CD14-positive monocyte (primary cell): ENCODE measurements around the gene TRMT2A. TPM values are rescaled to one million over a fixed set of nuclear protein-coding genes. Genes with fewer than 3 reads are reported as not detected.

Experiments used
- DNase-seq, 3 donors: peaks; one replicate each; pipeline ENCODE4 v3.0.0-alpha.2; 2011 to 2022
- H2AFZ ChIP-seq: 2 replicates; pipeline ENCODE4 v1.6.0; 2012; ENCODE audit warnings: mild to moderate bottlenecking, low read depth, low read length, inconsistent platforms; ENCODE audit not compliant: insufficient read depth, poor library complexity, severe bottlenecking
- H3K27ac ChIP-seq, 2 donors: 1 replicate in 1 of 2; 2 replicates in 1 of 2; pipeline ENCODE4 v1.5.1; 2012 to 2013; ENCODE audit warnings: low read length in 2 of 2, control low read depth in 1 of 2, inconsistent platforms in 1 of 2, low read depth in 1 of 2, mild to moderate bottlenecking in 1 of 2
- H3K27me3 ChIP-seq, 2 donors: one replicate each; pipeline versions ENCODE4 v1.6.0 to v1.6.1; 2011 to 2013; ENCODE audit warnings: low read length in 2 of 2; ENCODE audit not compliant: control insufficient read depth in 2 of 2, insufficient read depth in 2 of 2
- H3K36me3 ChIP-seq, 2 donors: replicated peaks in 1 of 2; 1 replicate in 1 of 2; 2 replicates in 1 of 2; pipeline versions ENCODE4 v1.5.1 to v1.6.1; 2012 to 2013; ENCODE audit warnings: low read length in 2 of 2, control low read depth in 1 of 2, inconsistent platforms in 1 of 2, mild to moderate bottlenecking in 1 of 2; ENCODE audit not compliant: insufficient read depth in 2 of 2, control insufficient read depth in 1 of 2
- H3K4me1 ChIP-seq, 2 donors: 1 replicate in 1 of 2; 2 replicates in 1 of 2; pipeline versions ENCODE4 v1.5.1 to v1.6.1; 2012 to 2013; ENCODE audit warnings: low read length in 2 of 2, control low read depth in 1 of 2, inconsistent platforms in 1 of 2, mild to moderate bottlenecking in 1 of 2, moderate library complexity in 1 of 2; ENCODE audit not compliant: insufficient read depth in 2 of 2, control insufficient read depth in 1 of 2
- H3K4me2 ChIP-seq: replicated peaks from 2 replicates; pipeline ENCODE3; 2012; ENCODE audit warnings: low read length, moderate library complexity, mild to moderate bottlenecking; ENCODE audit not compliant: poor library complexity, severe bottlenecking; ENCODE audit errors: extremely low read depth
- H3K4me3 ChIP-seq, 3 experiments: fragments of 200-600 bp in 1 of 3; sonication (generic) in 1 of 3; replicated peaks in 1 of 3; 1 replicate in 2 of 3; 2 replicates in 1 of 3; pipeline ENCODE4 v1.5.1; 2011 to 2013; ENCODE audit warnings: low read length in 3 of 3, mild to moderate bottlenecking in 3 of 3, control low read depth in 2 of 3, low read depth in 2 of 3, inconsistent platforms in 1 of 3, moderate library complexity in 1 of 3
- H3K79me2 ChIP-seq: 2 replicates; pipeline ENCODE4 v1.6.0; 2012; ENCODE audit warnings: mild to moderate bottlenecking, control low read depth, inconsistent platforms, low read length, moderate library complexity; ENCODE audit not compliant: insufficient read depth
- H3K9ac ChIP-seq: 2 replicates; pipeline ENCODE4 v1.6.0; 2017; ENCODE audit warnings: low read length, mild to moderate bottlenecking; ENCODE audit not compliant: insufficient read depth, poor library complexity, severe bottlenecking
- H3K9me3 ChIP-seq, 2 donors: replicated peaks in 1 of 2; 1 replicate in 1 of 2; 2 replicates in 1 of 2; pipeline versions ENCODE4 v1.5.1 to v1.6.1; 2012 to 2013; ENCODE audit warnings: low read length in 2 of 2, control low read depth in 1 of 2; ENCODE audit not compliant: control insufficient read depth in 1 of 2, insufficient read depth in 1 of 2
- H4K20me1 ChIP-seq: 2 replicates; pipeline ENCODE4 v1.6.0; 2012; ENCODE audit warnings: mild to moderate bottlenecking, low read length, control low read depth, moderate library complexity; ENCODE audit not compliant: insufficient read depth
- H3K27ac Mint-ChIP-seq, 7 donors: one replicate each; pipeline ENCODE4 v1.8.0; 2020; ENCODE audit warnings: mild to moderate bottlenecking in 7 of 7, mixed read lengths in 7 of 7, moderate library complexity in 6 of 7, inconsistent platforms in 2 of 7
- H3K27me3 Mint-ChIP-seq, 3 donors: one replicate each; pipeline ENCODE4 v1.8.0; 2021 to 2022; ENCODE audit warnings: low read depth in 3 of 3, mild to moderate bottlenecking in 3 of 3, mixed read lengths in 3 of 3, moderate library complexity in 3 of 3, inconsistent platforms in 1 of 3
- H3K36me3 Mint-ChIP-seq, 2 donors: one replicate each; pipeline ENCODE4 v1.8.0; 2020; ENCODE audit warnings: mixed read lengths in 2 of 2, inconsistent platforms in 1 of 2, mild to moderate bottlenecking in 1 of 2
- H3K4me1 Mint-ChIP-seq: one replicate; pipeline ENCODE4 v1.8.0; 2020; ENCODE audit warnings: mild to moderate bottlenecking, mixed read lengths
- H3K4me3 Mint-ChIP-seq, 2 donors: one replicate each; pipeline ENCODE4 v1.8.0; 2020; ENCODE audit warnings: mild to moderate bottlenecking in 2 of 2, mixed read lengths in 2 of 2, moderate library complexity in 1 of 2
- H3K9me3 Mint-ChIP-seq, 7 donors: one replicate each; pipeline ENCODE4 v1.8.0; 2020 to 2022; ENCODE audit warnings: mixed read lengths in 7 of 7, mild to moderate bottlenecking in 6 of 7, moderate library complexity in 6 of 7, inconsistent platforms in 2 of 7
- WGBS: methylation state at CpG from one replicate; pipeline ENCODE4 v1.1.5; 2013; ENCODE audit warnings: missing lambda C conversion rate; ENCODE audit not compliant: insufficient coverage; 5-methylcytosine and 5-hydroxymethylcytosine counted together
- intact Hi-C, 2 donors: fragments of 100-400 bp; cut with micrococcal nuclease; formaldehyde crosslinking; loops; one replicate each; pipeline versions ENCODE4 v1.15.0 to v1.15.1; 2023
- polyA plus RNA-seq, 3 donors: library from polyadenylated mRNA; depleted of rRNA in 1 of 3; unstranded in 2 of 3; stranded (reverse) in 1 of 3; fragments of 300-500 nt in 2 of 3; fragments of >200 nt in 1 of 3; fragmentation: Illumina TruSeq in 2 of 3; gene quantifications; 1 replicate in 2 of 3; 2 replicates in 1 of 3; pipeline ENCODE4 v1.2.3, GENCODE V29; 2012 to 2021
- TF ChIP-seq, protein P1 (sequence below): fragments of 200-600 bp; IDR thresholded peaks from one replicate; pipeline ENCODE4 v1.8.0; 2022; ENCODE audit warnings: antibody characterized with exemption, mild to moderate bottlenecking

The TRMT2A gene
- polyA plus RNA-seq, 3 donors = 20.1 to 121 (median 23.5) TPM

DNA sequence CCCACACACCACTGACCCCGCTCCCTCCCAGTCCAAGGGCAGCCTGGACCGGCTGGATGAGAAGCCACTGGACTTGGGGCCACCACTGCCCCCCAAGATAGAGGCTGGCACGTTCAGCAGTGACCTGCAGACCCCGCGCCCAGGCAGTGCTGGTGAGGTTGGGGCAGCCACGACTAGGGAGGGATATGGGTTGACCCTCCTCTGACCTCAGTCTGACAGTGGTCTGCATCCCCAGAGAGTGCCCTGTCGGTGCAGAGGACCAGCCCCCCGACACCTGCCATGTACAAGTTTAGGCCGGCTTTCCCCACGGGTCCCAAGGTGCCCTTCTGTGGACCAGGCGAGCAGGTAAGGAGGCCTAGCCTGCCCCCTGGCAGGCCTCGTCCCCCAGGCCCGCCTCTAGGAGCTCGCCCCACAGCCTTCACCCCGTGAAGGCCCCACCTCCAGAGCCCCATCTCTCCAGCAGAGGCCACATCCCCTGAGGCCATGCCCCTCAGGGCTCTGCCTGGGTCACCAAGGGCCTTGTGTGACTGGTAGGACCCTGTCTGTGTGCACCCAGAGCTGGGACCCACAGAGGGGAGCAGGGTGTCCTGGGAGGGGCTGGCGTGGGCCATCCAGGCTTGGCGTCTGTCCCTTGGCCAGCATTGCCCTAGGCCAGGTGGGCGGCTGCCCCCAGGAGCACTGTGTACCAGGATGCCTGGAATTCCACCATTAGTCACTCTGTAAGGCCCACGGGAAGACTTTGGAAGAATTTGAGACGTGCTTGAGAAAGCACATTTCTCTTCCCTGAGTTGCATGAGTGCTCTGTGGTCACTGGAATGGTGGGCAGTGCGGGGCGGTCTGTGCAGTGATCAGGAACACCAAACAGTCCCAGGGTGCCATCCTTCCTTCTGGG, 24.4 kb upstream of the TRMT2A start:
- Histone ChIP-seq H3K9ac (no peak overlapping the region), H3K27ac (no peak overlapping the region), H3K9me3 (no peaks in the 10 kb centered on the region), H3K4me2 (no peak overlapping the region), H3K4me1 (no peaks in the 10 kb centered on the region), H2AFZ (no peak overlapping the region), H3K79me2 (peaks cover 5% of the 10 kb centered on the region), H3K36me3 (peaks cover 13 to 18% of the 10 kb centered on the region in 2 donors), H3K27me3 (no peaks in the 10 kb centered on the region), H4K20me1 (peaks cover 34% of the 10 kb centered on the region), H3K4me3 (no peak overlapping the region)
- Mint-ChIP-seq H3K27ac (no peak overlapping the region), H3K27me3 (peaks cover 0 to 2% (median 0%) of the 10 kb centered on the region in 3 donors), H3K9me3 (no peaks in the 10 kb centered on the region), H3K36me3 (peaks cover 7 to 12% of the 10 kb centered on the region in 2 donors), H3K4me1 (peaks cover 4% of the 10 kb centered on the region), H3K4me3 (no peak overlapping the region)
- 93% methylated on average over 18 of the region's 22 CpGs for WGBS
- intact Hi-C loops = no loop called here
- no peak for DNase-seq
- TF ChIP-seq, protein P1, sequence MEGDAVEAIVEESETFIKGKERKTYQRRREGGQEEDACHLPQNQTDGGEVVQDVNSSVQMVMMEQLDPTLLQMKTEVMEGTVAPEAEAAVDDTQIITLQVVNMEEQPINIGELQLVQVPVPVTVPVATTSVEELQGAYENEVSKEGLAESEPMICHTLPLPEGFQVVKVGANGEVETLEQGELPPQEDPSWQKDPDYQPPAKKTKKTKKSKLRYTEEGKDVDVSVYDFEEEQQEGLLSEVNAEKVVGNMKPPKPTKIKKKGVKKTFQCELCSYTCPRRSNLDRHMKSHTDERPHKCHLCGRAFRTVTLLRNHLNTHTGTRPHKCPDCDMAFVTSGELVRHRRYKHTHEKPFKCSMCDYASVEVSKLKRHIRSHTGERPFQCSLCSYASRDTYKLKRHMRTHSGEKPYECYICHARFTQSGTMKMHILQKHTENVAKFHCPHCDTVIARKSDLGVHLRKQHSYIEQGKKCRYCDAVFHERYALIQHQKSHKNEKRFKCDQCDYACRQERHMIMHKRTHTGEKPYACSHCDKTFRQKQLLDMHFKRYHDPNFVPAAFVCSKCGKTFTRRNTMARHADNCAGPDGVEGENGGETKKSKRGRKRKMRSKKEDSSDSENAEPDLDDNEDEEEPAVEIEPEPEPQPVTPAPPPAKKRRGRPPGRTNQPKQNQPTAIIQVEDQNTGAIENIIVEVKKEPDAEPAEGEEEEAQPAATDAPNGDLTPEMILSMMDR = no peak

DNA sequence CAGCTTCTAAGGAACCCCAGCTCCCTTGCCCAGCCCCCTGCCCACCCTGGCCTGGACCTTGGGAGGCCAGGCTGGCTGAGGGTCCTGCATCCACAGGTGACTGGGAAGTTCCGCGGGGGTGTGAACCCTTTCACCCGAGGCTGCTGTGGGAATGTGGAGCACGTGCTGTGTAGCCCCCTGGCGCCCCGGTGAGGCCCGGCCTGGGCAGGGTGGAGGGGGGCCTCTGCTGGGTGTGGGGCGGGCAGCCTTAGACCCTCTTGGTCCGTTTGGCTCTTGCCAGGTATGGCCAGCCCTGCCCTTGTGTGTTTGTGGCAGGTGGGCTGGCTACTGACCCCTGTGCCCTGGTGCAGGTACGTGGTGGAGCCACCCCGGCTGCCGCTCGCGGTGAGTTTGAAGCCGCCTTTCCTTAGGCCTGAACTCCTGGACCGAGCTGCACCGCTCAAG, 23.5 kb upstream of the TRMT2A start:
- no peak overlapping the region for H3K27ac Mint-ChIP-seq
- H3K4me1 Mint-ChIP-seq = peaks cover 4% of the 10 kb centered on the region
- Histone ChIP-seq H3K27me3 (no peaks in the 10 kb centered on the region), H3K79me2 (peaks cover 8% of the 10 kb centered on the region), H4K20me1 (peaks cover 43% of the 10 kb centered on the region), H3K36me3 (peaks cover 13 to 18% of the 10 kb centered on the region in 2 donors), H3K4me1 (no peaks in the 10 kb centered on the region), H3K4me2 (no peak overlapping the region), H3K9ac (no peak overlapping the region), H3K9me3 (no peaks in the 10 kb centered on the region), H3K27ac (no peak overlapping the region), H2AFZ (no peak overlapping the region), H3K4me3 (no peak overlapping the region)
- H3K27me3 Mint-ChIP-seq = peaks cover 0 to 2% (median 0%) of the 10 kb centered on the region in 3 donors
- TF ChIP-seq, protein P1 = no peak
- H3K4me3 Mint-ChIP-seq = no peak overlapping the region
- intact Hi-C loops = no loop called here
- no peaks in the 10 kb centered on the region for H3K9me3 Mint-ChIP-seq
- DNase-seq = no peak
- WGBS = 95% methylated on average over 17 of the region's 17 CpGs
- H3K36me3 Mint-ChIP-seq = peaks cover 9 to 12% of the 10 kb centered on the region in 2 donors
